Stimulated activated CD4-positive, alpha-beta T cell treated with anti-CD3 and anti-CD28 coated beads, Interleukin-2, amount 100 ng/mL, for 24 hours (primary cell): Measurements from ENCODE around the gene ABTB1.

Experiments
- DNase-seq, 2 donors: peaks; one replicate each; pipeline ENCODE4 v3.0.0-alpha.2; 2020

The ABTB1 gene

DNA sequence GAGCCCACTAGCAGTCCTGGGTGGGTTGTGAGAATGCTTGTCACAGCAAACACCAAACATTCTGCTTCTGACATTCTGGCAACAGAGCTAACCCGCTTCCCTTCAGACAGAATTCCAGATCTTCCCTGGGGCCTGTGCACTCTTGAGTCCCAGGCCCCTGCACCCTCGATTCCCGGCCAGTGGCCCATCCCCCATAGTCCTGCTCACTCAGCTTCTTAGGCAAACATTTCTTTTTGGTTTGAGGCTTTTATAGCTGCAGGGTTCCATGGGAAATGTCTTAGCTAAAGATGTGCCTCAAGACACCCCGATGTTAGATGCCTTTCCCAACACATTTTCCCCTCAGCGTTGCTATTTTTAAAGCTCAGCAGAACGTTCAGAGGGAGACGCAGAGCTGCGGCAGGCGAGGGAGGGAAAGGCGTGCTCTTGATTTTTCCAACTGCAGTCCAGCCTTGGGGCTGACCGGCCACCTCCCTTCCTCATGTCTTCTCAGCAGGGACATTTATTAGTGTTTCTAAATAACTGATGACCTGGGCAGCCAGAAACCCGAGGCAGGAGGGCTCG is 35.2 kb downstream of the ABTB1 start:
- DNase-seq: no peak

DNA sequence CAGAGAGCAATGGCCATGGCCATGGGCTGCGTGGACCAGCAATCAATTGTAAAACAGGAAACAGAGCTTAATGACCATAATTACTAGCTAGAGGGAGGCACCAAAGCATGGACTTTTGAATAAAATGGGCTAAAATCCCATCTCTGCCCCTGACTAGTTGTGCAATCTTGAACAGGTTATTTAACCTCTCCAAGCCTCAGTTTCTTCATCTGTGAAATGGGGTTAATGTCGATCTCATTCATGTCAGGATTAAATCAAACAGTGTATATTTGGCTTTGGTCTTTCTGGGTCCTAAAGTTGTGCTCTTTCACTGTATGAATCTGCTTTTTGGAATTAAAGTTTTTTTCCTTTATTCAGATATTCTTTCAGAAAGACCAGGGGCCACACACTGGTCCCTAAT is 36.1 kb downstream of the ABTB1 start:
- no peak for DNase-seq

DNA sequence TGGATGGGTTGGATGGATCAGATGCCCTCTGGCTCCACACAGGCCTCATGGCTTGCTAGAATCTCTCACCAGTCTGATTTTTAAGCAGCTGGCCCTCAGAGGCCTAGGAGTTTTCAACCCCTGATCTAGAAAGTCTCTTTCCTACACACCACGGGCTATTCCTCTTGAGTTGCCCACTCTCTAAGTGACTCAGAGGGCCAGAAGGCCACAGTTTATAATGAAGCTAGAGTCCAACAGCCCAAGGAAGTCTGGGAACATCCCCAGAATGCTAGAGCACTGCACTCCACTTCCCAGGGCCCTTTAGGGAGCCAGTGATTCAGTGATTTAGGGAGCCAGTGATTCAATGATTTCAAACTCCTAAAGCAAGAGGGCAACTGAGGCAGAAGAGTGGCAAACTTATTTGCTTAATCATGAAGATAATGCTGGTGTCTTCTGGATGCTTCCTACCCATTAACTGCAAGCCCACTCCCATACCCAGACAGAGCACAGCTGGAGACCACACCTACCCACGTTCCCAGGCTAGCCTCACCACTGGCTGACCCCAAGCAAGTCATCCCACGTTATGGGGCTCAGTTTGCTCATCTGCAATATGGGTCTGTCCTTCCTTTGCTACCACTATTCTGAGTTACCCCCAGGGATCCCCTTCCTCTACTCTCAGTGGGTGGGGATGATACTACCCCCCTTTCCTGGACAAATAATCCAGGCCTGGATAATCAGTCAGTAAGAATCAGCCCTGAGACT is 36.7 kb downstream of the ABTB1 start:
- DNase-seq: no peak

DNA sequence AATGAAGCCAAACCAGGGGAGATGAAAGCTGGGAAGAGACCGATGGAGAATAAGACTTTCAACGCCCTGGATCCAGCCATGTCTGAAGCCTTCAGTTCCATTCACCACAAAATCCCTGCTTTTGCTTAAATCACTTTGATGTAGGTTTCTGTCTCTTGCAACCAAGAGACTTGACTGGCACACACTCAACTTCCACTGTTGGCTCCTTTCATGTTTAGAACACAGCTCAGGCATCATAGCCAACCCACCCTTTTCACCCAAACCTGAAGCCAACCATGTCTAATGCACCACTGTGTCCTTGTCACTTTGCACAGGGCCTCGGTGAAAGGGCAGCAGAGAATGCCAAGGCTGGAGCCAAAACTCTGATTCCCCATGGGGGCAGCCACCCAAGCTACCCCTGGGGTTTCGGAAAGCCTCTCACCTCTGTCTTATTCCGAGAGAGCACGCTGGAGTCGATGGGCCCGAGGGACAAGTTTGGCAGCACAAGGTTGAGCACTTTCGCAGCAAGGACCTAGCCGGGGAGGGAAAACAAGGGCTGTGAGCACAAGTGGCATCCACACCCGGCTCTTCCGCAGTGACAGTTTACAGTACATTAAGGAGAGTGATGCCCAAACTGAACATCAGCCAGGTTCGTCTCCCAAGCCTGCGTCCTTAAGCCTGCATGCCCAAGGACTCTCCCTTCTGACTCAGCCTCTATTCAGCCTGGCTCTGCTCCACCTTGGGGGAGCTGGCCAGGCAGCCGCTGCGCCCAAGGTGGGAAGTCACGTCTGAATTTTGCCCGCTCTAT is 37.6 kb downstream of the ABTB1 start:
- no peak for DNase-seq

DNA sequence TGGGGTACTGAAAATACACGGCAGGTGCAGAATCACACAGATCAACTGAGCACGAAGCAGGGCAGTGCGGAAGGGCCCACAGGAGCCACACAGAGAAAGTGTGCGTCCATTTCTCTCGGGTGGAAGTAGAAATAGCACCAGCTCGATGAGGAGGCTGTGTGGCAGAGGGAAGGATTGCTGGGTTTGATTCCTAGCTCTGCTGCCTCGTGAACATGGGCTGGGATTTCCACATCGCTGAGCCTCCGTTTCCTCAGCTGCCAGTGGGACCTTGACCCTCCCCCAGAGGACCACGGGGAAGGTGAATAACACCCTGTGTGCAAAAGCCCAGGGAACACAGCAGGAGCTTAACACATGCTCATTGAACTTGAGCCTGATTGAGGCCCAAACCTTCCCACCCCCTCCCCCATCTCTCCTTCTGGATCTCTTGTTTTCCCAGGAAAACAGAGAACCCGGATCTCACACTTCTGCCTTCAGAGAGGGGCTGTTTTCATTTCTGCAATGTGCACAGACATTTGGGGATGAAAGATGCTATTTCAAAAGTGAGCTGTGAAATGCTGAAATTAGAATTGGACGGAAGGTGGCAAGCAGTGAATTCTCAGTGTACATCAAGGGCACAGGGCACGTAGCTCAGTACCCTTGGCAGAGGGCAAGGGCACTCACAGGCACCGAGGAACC is 38.4 kb downstream of the ABTB1 start:
- no peak for DNase-seq

DNA sequence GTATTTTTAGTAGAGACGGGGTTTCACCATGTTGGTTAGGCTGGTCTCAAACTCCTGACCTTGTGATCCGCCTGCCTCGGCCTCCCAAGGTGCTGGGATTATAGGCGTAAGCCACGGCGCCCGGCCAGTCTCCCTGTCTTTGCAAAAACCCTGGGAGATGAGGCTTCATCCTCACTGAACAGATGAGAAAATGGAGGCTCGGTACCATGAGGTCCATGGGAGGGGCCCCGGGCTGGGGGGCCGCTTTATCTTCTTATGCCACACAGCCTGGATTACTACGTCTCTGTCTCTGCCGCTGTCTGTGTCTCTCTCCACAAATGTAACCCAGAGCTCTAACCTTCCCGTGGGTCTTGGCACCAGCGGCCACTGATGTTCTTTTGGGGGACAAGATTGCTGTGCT is 39.1 kb downstream of the ABTB1 start:
- DNase-seq: no peak

DNA sequence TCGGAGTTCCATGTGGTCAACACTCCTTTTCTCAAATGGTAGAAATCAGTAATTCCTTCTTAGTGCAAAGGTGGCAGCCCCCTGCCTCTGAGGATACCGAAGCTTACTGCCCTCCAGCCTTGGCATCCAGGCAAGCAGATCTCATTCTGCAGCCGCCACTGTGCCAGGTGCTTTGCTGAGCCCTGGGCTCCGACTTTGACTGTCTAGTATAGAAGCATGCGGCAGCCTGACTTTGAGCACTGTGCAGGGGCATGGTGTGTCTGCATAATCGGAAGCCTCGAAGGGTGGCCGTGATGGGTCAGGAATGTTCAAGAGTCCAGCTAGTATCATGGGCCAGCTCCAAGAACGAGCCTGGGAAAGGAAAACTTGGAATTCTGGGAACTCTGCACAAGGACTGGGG is 39.7 kb downstream of the ABTB1 start:
- no peak for DNase-seq

DNA sequence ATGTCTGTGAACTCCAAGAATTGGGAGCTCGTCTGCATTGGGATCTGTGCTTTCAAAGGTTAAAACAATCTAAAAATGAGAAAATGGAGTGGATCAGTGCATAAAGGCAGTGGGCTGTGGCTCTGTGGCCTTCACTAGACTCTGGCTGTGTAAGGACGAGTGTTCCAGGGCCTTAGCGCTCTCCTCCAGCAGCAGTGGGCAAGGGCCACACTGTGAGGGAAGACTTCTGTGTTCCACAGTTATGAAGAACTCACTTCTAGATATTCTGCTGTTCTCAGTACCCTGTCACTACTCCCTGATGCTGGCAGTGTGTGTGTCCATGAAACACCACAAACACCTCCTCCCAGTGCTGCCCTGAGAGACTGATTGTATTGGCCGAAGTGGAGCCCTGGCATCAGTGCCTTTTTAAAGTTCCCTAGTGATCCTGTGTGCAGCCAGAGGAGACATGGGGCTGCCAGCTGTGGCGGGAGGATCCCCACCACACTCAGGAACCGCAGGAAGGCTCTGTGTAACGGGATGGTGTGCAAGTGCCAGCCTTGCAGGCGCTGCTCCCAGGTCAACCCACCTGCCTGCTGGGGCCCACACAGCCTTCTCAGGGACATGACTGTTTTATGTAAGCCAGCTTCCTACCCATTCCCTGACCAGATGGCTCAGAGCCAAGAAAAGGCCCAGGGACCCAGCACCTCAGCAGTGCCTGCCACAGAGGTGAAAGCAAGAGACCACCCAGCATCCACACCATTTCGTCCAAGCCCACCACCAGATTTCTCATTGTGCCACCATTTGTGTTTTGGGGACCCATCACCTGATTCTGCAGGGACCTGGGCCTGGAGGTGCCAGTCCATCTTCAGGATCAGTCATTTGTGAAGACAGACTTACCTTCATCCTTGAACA is 40.4 kb downstream of the ABTB1 start:
- DNase-seq: no peak

DNA sequence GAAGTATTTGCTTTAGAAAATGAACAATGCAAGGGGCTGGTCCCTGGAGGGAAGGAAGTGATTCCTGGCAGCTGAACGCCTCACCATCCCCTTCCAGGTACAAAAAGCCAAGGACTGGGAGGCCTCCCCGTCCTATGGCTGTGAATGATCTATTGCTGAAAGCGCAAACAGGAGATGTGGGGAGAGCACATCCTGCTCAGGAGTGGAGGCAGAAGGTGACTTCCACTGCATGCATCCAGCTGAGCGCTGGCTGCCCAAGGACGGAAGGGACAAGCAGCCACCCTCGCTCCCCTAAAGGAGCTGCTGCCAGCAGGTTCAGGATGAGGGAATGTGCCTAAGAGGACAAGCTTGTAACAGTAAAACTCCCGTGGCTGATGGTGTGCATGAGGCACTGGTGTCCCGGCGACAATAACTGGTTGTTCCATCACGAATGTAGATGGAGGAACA is 41.4 kb downstream of the ABTB1 start:
- no peak for DNase-seq

DNA sequence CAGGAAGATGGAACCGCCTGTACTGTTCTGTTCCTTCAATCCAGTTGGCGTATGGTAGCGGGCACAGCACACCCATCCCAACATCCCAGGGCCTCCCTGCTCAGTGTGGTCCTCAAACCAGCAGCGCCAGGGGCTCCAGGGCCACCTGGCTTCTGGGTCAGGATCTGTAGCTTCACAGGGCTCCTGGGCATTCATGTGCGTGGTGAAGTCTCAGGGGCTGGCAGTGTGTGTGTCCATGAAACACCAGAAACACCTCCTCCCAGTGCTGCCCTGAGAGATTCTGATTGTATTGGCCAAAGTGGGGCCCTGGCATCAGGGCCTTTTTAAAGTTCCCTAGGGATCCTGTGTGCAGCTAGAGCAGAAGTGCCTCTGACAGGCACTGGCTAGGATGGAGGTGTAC is 42.1 kb downstream of the ABTB1 start:
- DNase-seq: no peak

DNA sequence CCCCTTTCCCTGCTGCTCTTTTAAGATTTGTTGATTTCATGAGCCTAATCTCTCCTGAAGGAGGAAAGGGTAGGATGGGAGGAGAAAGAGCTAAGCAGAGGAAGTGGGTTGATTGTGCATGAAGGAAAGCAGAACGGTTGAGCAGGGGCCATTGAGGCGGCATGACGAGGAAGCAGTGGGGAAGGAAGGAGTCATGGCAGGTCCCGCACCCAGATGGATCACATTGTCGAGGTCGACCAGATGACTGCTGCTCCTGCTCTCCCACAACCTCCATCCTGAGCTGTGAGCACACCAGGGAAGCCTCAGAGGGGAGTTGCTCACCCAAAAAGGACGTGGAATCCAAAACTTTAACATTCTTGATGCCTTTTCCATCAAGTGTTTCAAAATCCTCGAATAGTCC is 42.8 kb downstream of the ABTB1 start:
- no peak for DNase-seq

DNA sequence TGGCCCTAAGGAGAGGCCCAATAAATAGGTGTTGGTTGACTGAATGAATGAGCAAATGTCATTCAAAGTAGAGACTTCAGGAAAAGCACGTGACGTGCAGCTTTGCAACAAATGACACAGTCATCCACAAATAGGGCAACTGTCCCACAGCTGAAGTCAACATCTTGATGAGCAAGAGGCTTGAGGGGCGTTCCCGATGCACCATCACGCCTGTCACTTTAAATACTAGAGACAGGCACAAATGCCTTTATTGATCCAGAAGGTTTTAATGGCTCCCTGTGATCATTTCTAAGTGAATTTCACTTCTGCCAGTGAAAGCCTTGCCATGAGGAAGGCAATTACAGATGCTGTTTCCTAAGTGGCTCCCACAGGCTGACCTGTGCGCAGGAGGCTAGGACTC is 43.6 kb downstream of the ABTB1 start:
- DNase-seq: no peak

DNA sequence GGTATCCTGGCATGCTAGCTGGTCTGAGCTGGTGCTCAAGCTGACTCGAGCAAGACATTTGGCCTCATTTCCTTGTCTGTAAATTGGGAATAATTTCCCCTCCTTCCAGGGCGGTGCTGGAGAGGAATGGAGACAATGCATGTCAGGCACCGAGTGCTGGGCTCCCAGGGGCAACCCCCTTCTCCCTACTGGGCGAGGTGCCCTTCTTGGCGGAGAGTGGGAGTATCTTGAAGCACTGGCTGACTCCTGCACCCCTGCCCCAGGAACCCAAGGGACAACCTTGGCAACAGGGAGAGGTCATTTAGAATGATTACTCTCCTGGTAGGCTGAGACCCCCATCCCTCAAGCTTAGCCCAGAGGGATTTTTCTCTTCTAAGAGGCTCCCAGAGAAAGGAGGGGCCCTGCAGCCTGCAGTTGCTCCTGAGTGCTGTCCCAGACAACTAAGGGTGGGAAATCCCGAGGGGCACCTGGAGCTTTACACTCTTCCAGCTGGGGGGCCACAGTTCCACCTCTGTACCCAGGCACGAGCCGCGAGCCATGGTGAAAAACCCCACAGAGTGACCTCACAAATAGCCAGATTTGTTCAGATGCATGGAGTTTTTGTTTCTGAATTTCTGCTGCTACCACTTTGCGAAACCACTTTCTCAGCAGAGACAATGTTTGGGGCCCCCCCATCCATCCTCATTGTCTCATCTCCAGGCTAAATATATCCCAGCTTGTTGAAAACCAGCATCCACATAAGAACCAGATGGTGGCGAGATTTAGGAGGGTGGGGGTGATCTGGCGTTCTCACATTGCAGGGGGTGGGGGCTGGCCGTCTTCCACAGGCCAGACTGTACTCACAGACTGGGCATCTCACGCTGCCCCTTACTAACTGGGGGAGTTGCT is 44.8 kb downstream of the ABTB1 start:
- no peak for DNase-seq

DNA sequence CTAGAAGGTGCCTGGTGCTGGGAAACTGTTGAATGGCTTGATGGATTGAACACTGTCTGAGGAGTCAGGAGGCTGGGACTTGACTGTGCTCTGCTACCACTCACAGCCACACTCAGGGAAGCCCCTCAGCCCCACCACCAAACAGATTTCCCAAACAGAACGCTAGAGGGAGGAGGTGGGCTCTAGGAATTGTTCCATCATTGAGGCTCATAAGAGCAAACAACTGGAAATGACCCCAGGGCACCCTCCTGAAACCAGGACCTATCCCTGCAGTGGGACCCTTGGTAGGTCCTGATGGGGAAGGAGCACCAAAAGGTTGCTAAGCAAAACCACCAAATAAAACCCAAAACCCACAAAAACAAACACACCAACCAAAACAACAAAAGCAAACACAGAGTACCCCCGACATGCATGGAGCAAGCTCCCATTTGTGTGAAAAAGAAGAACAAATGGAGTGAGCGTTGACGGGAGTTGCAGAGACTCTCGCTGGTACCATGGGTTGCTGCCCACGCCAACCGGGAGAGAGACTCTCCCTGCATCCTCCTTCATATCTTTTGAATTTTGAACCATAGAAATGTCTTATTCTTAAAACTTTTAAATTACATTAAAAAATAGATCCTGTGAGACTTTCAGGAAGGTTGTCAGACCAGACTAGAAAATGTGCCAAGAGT is 45.6 kb downstream of the ABTB1 start:
- no peak for DNase-seq

DNA sequence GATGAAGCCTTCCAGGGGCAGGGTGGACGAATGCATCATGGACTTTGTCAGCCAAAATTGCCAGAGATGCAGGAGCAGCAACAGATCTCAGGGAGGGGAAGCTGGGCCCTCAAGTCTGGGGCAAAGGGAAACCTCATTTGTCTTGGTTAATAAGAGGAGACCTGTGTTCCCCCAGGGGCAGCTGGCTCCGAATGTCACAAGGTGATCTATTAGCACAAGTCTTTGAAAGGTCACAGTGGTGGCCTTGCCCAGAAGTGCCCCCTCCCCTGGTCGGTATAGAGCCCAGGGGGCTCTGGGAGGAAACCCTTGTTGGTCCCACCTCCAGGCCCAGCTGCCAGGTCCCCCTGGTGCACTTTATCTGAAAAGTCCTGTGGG is 46.2 kb downstream of the ABTB1 start:
- no peak for DNase-seq

DNA sequence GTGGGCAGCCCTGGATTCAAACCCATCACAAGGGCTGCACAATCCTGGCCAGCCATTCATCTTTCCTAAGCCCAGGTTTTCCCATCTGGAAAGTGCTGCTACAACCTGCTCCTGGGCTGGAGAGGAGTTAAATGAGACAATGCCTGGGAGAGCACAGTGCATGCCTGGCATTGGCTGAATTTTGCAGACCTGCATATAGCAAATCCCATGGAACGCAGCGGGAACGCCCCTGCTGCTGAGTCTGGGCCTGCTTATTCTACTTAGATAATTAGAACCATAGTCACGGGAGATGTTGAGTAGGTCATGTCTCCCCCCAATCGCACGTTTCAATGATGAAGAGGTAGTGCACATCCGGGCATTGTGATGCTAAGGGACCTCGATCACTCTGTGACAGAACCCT is 46.6 kb downstream of the ABTB1 start:
- DNase-seq: no peak

DNA sequence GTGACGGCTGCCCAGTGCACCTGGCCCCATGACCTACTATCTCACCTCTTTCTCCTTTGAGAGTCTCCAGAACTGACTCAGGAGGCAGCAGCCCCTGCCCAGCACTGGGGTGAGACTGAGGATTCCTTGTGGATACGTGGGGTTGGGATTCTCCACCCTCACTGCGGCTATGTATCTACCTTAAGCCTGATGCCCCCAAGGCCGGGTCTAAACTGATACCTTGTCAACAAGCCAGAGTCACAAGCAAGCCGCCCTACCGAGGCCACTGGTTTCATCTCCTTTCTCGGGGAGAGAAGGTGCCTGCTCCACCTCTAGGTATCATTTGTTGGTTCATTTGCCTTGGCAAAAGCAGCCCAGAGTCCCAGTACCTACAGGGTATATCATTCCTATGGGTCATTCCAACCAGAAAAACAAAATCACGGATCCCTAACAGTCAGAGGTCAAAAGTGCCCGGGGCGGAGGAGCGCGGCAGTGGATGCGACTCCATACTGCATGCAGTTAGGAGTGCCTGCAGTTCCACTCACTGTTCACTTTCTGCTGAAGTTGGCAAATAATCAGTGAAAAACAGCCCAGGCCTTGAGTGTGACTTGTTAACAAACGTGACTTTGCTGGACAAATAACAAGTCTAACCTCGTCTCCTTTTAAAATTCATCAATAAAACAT is 47.5 kb downstream of the ABTB1 start:
- no peak for DNase-seq

DNA sequence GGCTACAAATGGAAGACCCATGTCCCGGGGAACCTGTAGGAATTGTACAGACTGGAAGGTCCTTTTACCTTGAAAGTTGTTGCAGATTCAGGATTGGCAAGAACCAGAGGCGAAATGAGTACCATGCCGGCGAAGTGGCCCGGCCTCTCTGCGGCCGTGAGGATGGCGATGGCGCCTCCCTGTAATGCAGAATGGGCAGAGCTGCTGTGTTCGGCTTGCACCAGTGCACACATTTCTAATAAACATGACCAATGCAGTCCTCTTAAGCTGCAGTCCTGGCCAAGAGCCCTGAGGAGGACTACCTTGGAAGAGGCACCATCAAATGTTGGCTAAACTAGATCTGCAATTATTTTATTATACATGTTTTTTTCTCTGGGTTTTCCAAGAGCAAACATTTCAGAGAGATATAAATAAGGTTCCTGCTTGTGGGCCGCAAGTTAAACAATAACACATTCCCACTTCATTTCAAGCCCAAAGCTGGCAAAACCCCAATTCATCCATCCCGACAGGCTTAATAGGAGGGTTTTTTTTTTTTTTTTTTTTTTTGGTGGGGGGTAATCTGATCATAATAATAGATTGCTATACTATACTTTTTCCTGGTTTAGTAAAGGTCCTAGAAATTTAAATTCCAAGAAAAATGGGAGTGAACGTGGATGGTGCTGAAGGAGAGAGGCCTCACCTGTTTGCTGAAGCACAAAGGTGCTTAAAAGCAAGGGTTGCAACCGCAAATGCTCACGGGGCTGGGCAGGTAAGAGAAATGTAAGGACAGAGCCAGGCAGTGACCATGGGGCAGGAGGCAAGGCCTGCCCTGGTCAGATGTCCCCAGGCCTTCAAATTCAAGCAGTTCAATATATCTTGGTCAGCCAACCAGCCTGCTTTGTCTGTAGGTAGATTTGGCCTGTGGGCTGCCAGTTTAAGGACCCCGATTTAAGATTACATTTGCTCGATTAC is 48.5 kb downstream of the ABTB1 start:
- DNase-seq: no peak

DNA sequence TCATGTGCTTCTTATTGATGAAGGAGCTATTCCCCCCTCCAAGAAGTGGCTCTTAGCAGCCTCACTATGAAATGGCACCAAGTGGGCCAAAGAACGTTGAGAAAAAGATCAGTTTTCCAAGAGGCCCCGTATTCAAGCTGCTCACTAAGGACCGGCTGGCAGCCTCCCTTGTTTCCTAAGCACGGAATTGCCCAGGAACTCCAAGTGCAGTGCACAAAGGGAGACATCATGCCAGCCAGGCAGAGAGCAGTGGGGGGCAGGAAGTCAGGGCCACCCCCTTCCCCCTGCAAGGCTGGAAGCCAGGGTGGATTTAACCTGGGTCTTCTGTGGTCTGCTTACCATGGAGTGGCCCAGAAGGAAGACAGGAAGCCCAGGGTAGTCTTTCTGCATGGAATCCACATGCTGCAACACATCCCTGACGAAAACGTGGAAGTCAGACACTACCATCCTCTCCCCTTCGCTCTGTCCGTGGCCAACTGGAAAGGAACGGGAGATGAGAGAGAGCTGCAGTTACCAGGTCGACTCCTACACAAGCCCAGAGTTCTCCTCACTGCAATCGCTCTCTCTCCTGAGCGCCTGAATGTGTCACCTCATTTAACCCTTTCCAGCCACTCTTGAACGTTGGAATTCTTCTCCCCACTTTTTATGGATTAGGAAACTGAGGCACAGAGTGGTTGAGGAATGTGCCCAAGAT is 49.5 kb downstream of the ABTB1 start:
- DNase-seq: no peak
